CD4-positive, alpha-beta T cell treated with Interleukin-15 for 4 hours (primary cell): Measurements from ENCODE around the gene ALLC.

Experiments used
- DNase-seq: peaks from one replicate; pipeline ENCODE4 v3.0.0-alpha.2; 2020; ENCODE audit warnings: low spot score

The ALLC gene

GRCh38 chr2:3679180-3679579 is 21.2 kb downstream of the ALLC start:
- DNase-seq, result no peak

- no peak for DNase-seq
Measured at GRCh38 chr2:3679616-3680393, 21.8 kb downstream of the ALLC start.

- DNase-seq, result no peak
Measured at GRCh38 chr2:3680548-3681345, 22.7 kb downstream of the ALLC start.

- no peak for DNase-seq
Measured at GRCh38 chr2:3681625-3682024, 23.6 kb downstream of the ALLC start.

- DNase-seq, result no peak
Measured at GRCh38 chr2:3682811-3683210, 24.8 kb downstream of the ALLC start.

- DNase-seq, result no peak
Measured at GRCh38 chr2:3683748-3684454, 25.9 kb downstream of the ALLC start.

GRCh38 chr2:3689998-3690748 is 32.2 kb downstream of the ALLC start:
- no peak for DNase-seq

GRCh38 chr2:3692375-3692774 is 34.4 kb downstream of the ALLC start:
- no peak for DNase-seq

GRCh38 chr2:3696545-3696944 is 38.5 kb downstream of the ALLC start:
- DNase-seq, result no peak

- DNase-seq, result no peak
Measured at GRCh38 chr2:3701071-3701470, 43.1 kb downstream of the ALLC start.

- DNase-seq, result no peak
Measured at GRCh38 chr2:3703236-3703756, 45.3 kb downstream of the ALLC start, which contains the start of gene DCDC2C. DCDC2C (plus strand) TSS chr2:3703575; CDS start chr2:3703752, 177 bp downstream.

GRCh38 chr2:3703757-3704355 is 45.9 kb downstream of the ALLC start:
- DNase-seq, result no peak

GRCh38 chr2:3704692-3705091 is 46.7 kb downstream of the ALLC start:
- no peak for DNase-seq

- no peak for DNase-seq
Measured at GRCh38 chr2:3705782-3706181, 47.8 kb downstream of the ALLC start.

GRCh38 chr2:3706892-3707291 is 48.9 kb downstream of the ALLC start:
- DNase-seq, result no peak

- no peak for DNase-seq
Measured at GRCh38 chr2:3708576-3708975, 50.6 kb downstream of the ALLC start.

- DNase-seq, result no peak
Measured at GRCh38 chr2:3709225-3709624, 51.2 kb downstream of the ALLC start.

GRCh38 chr2:3712424-3712823 is 54.4 kb downstream of the ALLC start:
- DNase-seq, result no peak

- DNase-seq, result no peak
Measured at GRCh38 chr2:3712831-3713503, 55.0 kb downstream of the ALLC start.

GRCh38 chr2:3718679-3719078 is 60.7 kb downstream of the ALLC start:
- no peak for DNase-seq

GRCh38 chr2:3725002-3725401 is 67.0 kb downstream of the ALLC start:
- no peak for DNase-seq
